Stimulated activated naive B cell treated with anti-CD40 and anti-IgM and Interleukin-4, amounts not matched to agents 10 μg/mL and 1 μg/mL and 100 μg/mL, for 72 hours (primary cell): ENCODE results near the gene IFIT1.
A peak's percentile ranks its signal among the peaks of the same experiment; 100 is the strongest.

ENCODE experiments used
- ATAC-seq, 2 donors: fragments of 150-1000 bp; cut with Tn5 transposase; replicated peaks; 2 replicates each; pipeline ENCODE4 v1.10.0; 2021; ENCODE audit warnings: moderate library complexity in 1 of 2
- DNase-seq: peaks from one replicate; pipeline ENCODE4 v3.0.0; 2021
- H3K27ac Mint-ChIP-seq: one replicate; pipeline ENCODE4 v1.8.0; 2022; ENCODE audit warnings: mild to moderate bottlenecking, mixed read lengths
- H3K27me3 Mint-ChIP-seq, 2 donors: one replicate each; pipeline ENCODE4 v1.8.0; 2022; ENCODE audit warnings: mixed read lengths in 2 of 2
- H3K36me3 Mint-ChIP-seq, 2 donors: one replicate each; pipeline ENCODE4 v1.8.0; 2022; ENCODE audit warnings: mixed read lengths in 2 of 2, mild to moderate bottlenecking in 1 of 2
- H3K4me1 Mint-ChIP-seq, 2 donors: one replicate each; pipeline ENCODE4 v1.8.0; 2022; ENCODE audit warnings: mixed read lengths in 2 of 2, mild to moderate bottlenecking in 1 of 2
- H3K4me3 Mint-ChIP-seq, 2 donors: one replicate each; pipeline ENCODE4 v1.8.0; 2022; ENCODE audit warnings: mild to moderate bottlenecking in 2 of 2, mixed read lengths in 2 of 2, moderate library complexity in 1 of 2
- H3K9me3 Mint-ChIP-seq, 2 donors: one replicate each; pipeline ENCODE4 v1.8.0; 2022; ENCODE audit warnings: mixed read lengths in 2 of 2, mild to moderate bottlenecking in 1 of 2

The IFIT1 gene

GRCh38 chr10:89355394-89355931 is 37.0 kb upstream of the IFIT1 start:
- no peak for ATAC-seq
- Mint-ChIP-seq H3K4me1 (peaks cover 10 to 17% of the 10 kb centered on the region in 2 donors), H3K27me3 (no peaks in the 10 kb centered on the region), H3K36me3 (peaks cover 0 to 6% of the 10 kb centered on the region in 2 donors), H3K9me3 (peaks cover 2 to 5% of the 10 kb centered on the region in 2 donors), H3K4me3 (no peak overlapping the region), H3K27ac (no peak overlapping the region)
- no peak for DNase-seq

DNA sequence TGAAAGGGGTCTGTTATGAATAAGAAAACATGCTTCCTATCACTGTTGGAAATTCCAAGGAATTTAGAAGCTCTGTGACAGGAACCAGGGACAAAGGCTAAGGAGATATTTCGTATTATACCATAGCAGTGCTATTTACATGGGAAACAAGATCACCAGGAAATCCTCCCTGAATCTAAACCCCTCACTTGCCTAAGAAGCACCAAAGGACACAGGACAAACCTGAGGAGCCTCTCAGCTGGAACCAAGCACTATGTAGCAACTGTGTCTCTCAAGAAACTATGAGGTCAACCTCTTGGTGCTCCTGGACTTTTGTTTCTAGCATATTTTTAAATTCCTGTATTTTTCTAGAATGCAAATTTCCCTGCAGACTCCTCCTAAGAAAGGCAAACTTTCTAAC is 35.3 kb upstream of the IFIT1 start:
- Mint-ChIP-seq H3K4me1 (peaks cover 1 to 3% of the 10 kb centered on the region in 2 donors), H3K4me3 (no peak overlapping the region), H3K27ac (no peak overlapping the region), H3K9me3 (peaks cover 2 to 5% of the 10 kb centered on the region in 2 donors), H3K27me3 (peaks cover 0 to 4% of the 10 kb centered on the region in 2 donors), H3K36me3 (peaks cover 0 to 6% of the 10 kb centered on the region in 2 donors)
- DNase-seq (no peak), ATAC-seq (no peak)

DNA sequence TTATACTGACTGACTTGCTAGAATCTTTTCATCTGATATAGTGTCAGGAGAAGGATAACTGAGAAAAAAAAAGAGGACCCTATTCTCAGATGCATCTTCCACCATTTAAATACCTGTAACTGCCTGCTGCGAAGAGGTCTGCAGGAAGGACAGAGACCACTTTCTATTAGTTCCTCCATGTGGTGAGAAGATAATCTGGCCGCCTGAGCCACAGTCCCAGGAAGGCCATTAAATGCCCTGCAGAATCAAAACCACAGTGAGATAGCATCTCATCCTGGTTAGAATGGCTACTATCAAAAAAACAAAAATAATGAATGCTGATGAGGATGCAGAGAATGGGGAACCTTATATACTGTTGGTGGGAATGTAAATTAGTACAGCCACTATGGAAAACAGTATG is 34.4 kb upstream of the IFIT1 start:
- H3K9me3 Mint-ChIP-seq = peaks cover 2 to 5% of the 10 kb centered on the region in 2 donors
- ATAC-seq = no peak
- no peak overlapping the region for H3K27ac Mint-ChIP-seq
- DNase-seq = no peak
- H3K4me3 Mint-ChIP-seq = no peak overlapping the region
- no peaks in the 10 kb centered on the region for H3K4me1 Mint-ChIP-seq
- H3K27me3 Mint-ChIP-seq = peaks cover 0 to 4% of the 10 kb centered on the region in 2 donors
- H3K36me3 Mint-ChIP-seq = peaks cover 0 to 6% of the 10 kb centered on the region in 2 donors

- ATAC-seq = no peak
- Mint-ChIP-seq H3K9me3 (no peaks in the 10 kb centered on the region), H3K4me3 (no peak overlapping the region), H3K36me3 (no peaks in the 10 kb centered on the region), H3K27me3 (peaks cover 0 to 4% of the 10 kb centered on the region in 2 donors), H3K4me1 (peaks cover 3 to 11% of the 10 kb centered on the region in 2 donors), H3K27ac (no peak overlapping the region)
- DNase-seq = no peak
Measured at GRCh38 chr10:89360157-89360556, 32.3 kb upstream of the IFIT1 start.

- DNase-seq (no peak), ATAC-seq (no peak)
- H3K27ac Mint-ChIP-seq = no peak overlapping the region
- H3K4me3 Mint-ChIP-seq = no peak overlapping the region
- H3K4me1 Mint-ChIP-seq = peaks cover 5 to 11% of the 10 kb centered on the region in 2 donors
- H3K36me3 Mint-ChIP-seq = no peaks in the 10 kb centered on the region
- peaks cover 0 to 4% of the 10 kb centered on the region in 2 donors for H3K27me3 Mint-ChIP-seq
- H3K9me3 Mint-ChIP-seq = no peaks in the 10 kb centered on the region
Measured at GRCh38 chr10:89362929-89363328, 29.5 kb upstream of the IFIT1 start.

- ATAC-seq (peak; percentile 63 to 67), DNase-seq (no peak)
- Mint-ChIP-seq H3K9me3 (no peaks in the 10 kb centered on the region), H3K4me3 (no peak overlapping the region), H3K27me3 (peaks cover 0 to 4% of the 10 kb centered on the region in 2 donors), H3K4me1 (peaks cover 5 to 11% of the 10 kb centered on the region in 2 donors), H3K36me3 (no peaks in the 10 kb centered on the region), H3K27ac (no peak overlapping the region)
Measured at GRCh38 chr10:89363729-89364442, 28.5 kb upstream of the IFIT1 start.

GRCh38 chr10:89364531-89364930 is 27.9 kb upstream of the IFIT1 start:
- no peak overlapping the region for H3K4me3 Mint-ChIP-seq
- H3K4me1 Mint-ChIP-seq = peaks cover 8 to 14% of the 10 kb centered on the region in 2 donors
- H3K27me3 Mint-ChIP-seq = peaks cover 0 to 4% of the 10 kb centered on the region in 2 donors
- H3K36me3 Mint-ChIP-seq = no peaks in the 10 kb centered on the region
- no peak for DNase-seq
- ATAC-seq = no peak
- no peaks in the 10 kb centered on the region for H3K9me3 Mint-ChIP-seq
- H3K27ac Mint-ChIP-seq = no peak overlapping the region

DNA sequence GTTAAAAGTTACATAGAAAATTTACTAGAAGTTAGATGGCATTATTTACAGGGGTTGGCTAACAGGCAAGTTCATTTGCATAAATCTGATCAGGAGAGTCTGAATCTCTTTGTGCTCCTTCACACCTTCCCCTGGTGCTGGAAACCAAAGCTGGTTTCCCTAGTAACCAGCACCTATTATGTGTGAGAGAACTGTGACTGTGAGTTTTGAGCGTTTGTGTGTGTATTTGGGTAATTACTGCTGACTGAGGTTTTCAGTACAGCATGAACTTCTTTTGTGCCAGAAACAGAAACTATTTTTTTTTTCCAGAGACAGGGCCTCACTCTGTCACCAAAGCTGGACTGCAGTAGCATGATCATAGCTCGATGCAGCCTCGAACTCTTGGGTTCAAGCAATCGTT is 24.9 kb upstream of the IFIT1 start:
- no peak for ATAC-seq
- H3K27ac Mint-ChIP-seq = no peak overlapping the region
- no peak for DNase-seq
- H3K27me3 Mint-ChIP-seq = no peaks in the 10 kb centered on the region
- no peaks in the 10 kb centered on the region for H3K36me3 Mint-ChIP-seq
- H3K9me3 Mint-ChIP-seq = no peaks in the 10 kb centered on the region
- H3K4me3 Mint-ChIP-seq = no peak overlapping the region
- peaks cover 8 to 16% of the 10 kb centered on the region in 2 donors for H3K4me1 Mint-ChIP-seq

DNA sequence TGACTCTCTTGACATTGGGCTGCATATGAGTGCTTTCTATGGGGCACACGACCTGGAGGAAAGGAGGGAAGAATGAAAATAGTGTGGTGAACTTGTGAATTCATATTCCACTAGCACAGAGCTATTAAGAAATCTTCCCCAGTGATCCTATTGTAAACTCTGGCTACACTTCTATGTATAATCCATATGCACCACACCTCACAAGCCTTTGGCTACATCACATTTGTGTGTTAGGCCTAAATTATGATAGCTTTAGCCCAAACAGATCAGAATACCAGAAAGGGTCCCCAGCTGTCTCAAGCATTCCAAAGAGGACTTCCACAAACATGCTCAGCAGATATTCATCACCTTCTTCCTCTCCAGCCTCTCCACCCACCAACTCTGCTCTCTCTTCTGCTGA is 24.3 kb upstream of the IFIT1 start:
- peaks cover 8 to 16% of the 10 kb centered on the region in 2 donors for H3K4me1 Mint-ChIP-seq
- no peak overlapping the region for H3K27ac Mint-ChIP-seq
- H3K27me3 Mint-ChIP-seq = no peaks in the 10 kb centered on the region
- ATAC-seq (no peak), DNase-seq (no peak)
- H3K36me3 Mint-ChIP-seq = no peaks in the 10 kb centered on the region
- H3K4me3 Mint-ChIP-seq = no peak overlapping the region
- H3K9me3 Mint-ChIP-seq = no peaks in the 10 kb centered on the region

DNA sequence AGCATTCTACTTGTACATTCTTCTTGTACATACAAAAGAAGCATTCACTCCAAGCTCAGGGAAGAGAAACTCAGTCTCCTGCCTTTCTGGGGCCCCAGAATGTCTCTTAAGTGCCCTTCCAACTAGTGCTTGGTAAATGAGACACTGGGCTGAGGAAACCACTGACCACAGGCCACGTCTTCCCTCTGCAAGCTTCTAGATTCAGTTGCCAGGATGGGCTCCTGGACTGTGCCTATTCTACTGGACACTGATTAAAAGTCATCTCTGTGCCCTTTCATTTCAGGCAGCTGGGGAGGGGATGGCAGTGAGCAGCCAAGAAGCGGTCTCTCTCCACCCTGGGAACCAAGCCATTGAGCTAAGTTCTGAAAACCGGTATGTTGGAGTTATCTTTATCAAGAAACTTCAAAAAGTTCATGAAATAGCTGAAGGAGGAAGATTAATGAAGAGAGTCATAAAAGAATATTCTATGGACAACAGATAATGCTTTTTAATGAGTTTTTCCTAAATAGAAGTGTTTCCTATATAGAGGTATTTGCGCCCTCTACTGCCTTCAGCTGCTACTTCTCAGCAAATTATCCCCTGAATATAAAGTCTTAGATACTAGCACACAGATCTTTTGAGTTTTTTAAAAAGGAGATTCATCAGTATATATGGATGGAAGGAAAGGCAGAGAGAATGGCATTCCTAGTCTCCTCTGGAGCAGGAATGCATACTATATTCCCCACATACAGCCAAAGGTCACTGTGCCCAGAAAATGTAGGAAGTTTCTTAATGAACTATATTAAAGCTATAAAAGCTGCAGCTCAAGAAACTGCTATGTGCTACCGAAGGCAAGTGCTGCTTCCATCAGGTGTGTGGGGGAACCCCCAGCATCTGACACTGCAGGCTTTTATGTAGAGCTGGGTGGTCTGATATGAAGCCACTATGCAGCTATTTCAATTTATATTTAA is 23.0 kb upstream of the IFIT1 start:
- H3K4me3 Mint-ChIP-seq = no peak overlapping the region
- H3K9me3 Mint-ChIP-seq = no peaks in the 10 kb centered on the region
- H3K36me3 Mint-ChIP-seq = no peaks in the 10 kb centered on the region
- peak in 1 of 2 donors; percentile 48 for ATAC-seq
- H3K27ac Mint-ChIP-seq = no peak overlapping the region
- H3K4me1 Mint-ChIP-seq = peaks cover 5 to 10% of the 10 kb centered on the region in 2 donors
- no peaks in the 10 kb centered on the region for H3K27me3 Mint-ChIP-seq
- no peak for DNase-seq

DNA sequence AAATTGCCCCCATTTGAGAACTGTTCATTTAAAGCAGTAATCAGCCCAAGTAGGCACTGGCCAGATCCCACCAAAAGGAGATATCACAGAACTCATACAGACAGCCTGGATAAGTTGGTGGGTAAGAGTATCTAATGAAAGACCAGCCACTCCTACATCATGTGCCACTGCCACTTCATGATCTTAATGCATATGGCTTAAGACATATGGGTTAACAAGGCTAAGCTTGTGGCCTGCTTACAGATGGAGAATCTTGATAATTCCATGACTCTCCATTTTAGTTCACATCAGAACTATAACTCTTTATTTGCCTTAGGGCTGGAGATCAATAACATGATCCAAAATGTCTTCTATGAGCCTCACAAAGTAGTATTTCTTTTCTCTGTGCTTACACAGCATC is 21.3 kb upstream of the IFIT1 start:
- no peaks in the 10 kb centered on the region for H3K36me3 Mint-ChIP-seq
- no peak for ATAC-seq
- H3K4me3 Mint-ChIP-seq = no peak overlapping the region
- no peak overlapping the region for H3K27ac Mint-ChIP-seq
- H3K4me1 Mint-ChIP-seq = peaks cover 5% of the 10 kb centered on the region in 2 donors
- no peaks in the 10 kb centered on the region for H3K9me3 Mint-ChIP-seq
- no peak for DNase-seq
- H3K27me3 Mint-ChIP-seq = no peaks in the 10 kb centered on the region

DNA sequence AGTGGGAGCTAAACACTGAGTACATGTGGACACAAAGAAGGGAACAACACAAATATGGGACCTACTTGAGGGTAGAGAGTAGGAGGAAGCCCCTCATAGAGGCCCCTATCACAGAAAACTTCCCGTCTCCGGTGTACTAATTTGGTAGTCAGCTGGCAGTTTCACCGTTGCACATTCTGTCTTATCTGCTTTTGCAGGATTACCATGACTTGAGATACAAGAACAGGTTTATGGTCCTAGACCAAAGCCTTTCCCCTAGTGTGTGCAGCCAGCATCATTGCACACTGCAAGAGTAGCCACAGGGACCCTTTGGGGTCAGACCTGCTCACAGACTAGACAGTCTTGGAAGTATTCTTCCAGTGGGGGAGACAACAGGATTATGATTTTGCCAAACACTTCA is 20.4 kb upstream of the IFIT1 start:
- H3K27ac Mint-ChIP-seq = no peak overlapping the region
- H3K9me3 Mint-ChIP-seq = no peaks in the 10 kb centered on the region
- DNase-seq (no peak), ATAC-seq (no peak)
- H3K4me3 Mint-ChIP-seq = no peak overlapping the region
- no peaks in the 10 kb centered on the region for H3K27me3 Mint-ChIP-seq
- H3K36me3 Mint-ChIP-seq = no peaks in the 10 kb centered on the region
- H3K4me1 Mint-ChIP-seq = peaks cover 5% of the 10 kb centered on the region in 2 donors

- no peaks in the 10 kb centered on the region for H3K9me3 Mint-ChIP-seq
- peaks cover 3 to 5% of the 10 kb centered on the region in 2 donors for H3K4me1 Mint-ChIP-seq
- ATAC-seq (no peak), DNase-seq (no peak)
- no peaks in the 10 kb centered on the region for H3K36me3 Mint-ChIP-seq
- H3K27me3 Mint-ChIP-seq = no peaks in the 10 kb centered on the region
- no peak overlapping the region for H3K27ac Mint-ChIP-seq
- no peak overlapping the region for H3K4me3 Mint-ChIP-seq
Measured at GRCh38 chr10:89373916-89374711, 18.3 kb upstream of the IFIT1 start.

DNA sequence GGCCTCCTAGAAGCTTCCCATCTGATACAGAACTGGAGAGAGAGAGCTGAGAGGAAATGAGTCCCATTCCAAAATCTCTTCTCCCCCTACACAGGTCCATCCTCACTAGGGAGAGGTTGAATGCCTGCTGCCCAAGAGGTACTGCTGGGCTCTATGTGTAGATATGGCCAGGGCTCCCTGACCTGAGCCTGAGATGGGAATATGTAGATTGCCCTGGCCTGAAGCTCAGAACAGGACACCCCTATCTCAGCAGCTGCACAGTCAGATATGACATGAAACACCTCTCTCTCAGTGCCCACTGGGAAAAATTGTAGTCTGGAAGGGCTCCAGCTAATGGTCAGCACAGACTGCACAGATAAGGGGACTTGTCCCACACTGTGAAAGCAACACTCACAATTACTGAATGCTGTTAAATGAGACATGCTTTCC is 17.7 kb upstream of the IFIT1 start:
- Mint-ChIP-seq H3K4me3 (no peak overlapping the region), H3K9me3 (no peaks in the 10 kb centered on the region), H3K4me1 (no peaks in the 10 kb centered on the region), H3K27me3 (no peaks in the 10 kb centered on the region), H3K36me3 (no peaks in the 10 kb centered on the region), H3K27ac (no peak overlapping the region)
- no peak for DNase-seq
- no peak for ATAC-seq
